GM18499 (cell line): ENCODE measurements around the gene PARN.
"Not testable (repeated sequence)": the region's sequence is repeated elsewhere in the genome, so short reads cannot be mapped to it uniquely, and the experiment has no call there.

Experiments used
- ATAC-seq: cut with Tn5 transposase; IDR thresholded peaks from one replicate; pipeline ENCODE4 v1.9.1; 2021; ENCODE audit warnings: moderate number of reproducible peaks; ENCODE audit not compliant: insufficient read depth, unreplicated experiment

Gene PARN

DNA sequence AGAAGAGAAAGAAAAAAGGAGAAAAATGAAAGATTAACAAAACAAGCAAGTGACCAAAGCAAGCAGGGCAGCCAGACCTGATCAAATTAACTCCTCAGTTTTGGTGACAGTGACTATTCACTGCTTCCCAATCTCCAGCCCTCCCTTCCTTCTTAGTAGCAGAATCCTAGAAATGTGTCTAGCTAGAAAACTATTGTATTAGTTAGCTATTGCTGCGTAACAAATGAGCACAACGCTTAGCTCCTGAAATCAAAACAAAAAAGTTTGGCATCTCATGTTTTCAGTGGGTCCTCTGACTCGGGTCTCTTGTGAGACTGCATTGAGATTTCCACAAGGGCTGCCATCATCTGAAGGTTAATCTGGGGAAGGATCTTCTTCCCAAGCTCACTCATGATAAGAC lies 213.9 kb downstream of the PARN start:
- no peak for ATAC-seq

DNA sequence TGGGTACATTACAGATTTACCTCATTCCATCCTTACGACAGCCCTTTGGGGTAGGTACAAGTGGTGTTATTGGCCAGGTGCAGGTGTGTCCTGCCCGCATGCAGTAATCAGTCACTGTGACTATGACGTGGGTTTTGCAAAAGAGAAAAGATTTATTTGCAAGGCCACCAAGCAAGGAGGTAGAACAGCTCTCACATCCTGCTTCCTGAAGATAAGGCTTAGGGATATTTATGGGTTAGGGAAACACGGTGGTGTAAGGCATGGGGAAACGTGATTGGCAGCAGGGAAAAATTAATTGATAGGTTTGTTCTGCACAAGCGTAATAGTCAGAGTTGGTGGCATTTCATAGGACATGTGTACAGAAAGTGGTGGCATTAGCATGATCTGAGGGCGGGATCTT lies 214.8 kb downstream of the PARN start:
- ATAC-seq = no peak

DNA sequence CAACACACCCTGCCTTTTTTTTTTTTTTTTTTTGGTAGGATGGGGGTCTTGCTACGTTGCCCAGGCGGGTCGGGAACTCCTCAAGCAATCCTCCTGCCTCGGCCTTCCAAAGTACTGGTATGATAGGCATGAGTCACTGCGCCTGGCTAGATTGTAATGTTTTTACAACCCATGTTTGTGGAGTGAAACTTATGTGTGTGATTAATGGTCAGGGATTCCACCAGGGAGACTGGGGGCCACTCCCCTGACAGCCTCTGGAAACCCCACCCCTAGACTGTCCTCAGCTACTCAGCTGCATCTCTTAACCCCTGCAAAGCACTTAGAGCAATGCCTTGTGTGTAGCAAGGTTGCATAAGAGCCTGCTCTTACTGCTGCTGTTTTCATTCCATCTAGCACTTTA lies 220.5 kb downstream of the PARN start:
- ATAC-seq = no peak

DNA sequence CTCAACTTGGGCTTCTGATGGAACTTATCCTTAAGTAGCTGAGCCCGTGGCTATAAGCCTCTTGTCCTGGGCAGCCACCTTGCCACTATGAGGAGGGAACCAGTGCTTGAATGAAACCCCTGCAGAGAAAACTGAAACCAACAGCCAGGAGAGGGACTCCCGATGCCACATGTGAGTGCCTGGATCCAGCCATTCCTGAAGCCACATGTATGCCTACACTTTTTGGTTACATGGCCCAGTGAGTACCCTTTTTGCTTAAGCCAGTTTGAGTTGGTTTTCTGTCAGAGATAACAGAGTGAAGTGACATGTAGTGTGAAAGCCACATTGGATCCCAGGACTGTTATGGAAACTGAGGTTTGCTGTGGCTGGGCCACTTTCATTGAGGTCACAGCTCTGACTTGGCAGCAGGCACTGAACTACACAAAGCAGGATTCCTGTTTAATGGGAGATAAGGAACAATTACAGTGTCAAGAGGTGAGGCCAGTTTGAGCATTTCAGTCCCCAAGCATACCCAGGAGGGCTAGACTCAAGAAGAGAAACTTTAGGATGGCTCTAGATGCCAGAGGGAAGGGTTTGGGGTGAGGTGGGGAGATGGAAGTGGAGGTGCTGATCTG lies 222.2 kb downstream of the PARN start:
- ATAC-seq = no peak

DNA sequence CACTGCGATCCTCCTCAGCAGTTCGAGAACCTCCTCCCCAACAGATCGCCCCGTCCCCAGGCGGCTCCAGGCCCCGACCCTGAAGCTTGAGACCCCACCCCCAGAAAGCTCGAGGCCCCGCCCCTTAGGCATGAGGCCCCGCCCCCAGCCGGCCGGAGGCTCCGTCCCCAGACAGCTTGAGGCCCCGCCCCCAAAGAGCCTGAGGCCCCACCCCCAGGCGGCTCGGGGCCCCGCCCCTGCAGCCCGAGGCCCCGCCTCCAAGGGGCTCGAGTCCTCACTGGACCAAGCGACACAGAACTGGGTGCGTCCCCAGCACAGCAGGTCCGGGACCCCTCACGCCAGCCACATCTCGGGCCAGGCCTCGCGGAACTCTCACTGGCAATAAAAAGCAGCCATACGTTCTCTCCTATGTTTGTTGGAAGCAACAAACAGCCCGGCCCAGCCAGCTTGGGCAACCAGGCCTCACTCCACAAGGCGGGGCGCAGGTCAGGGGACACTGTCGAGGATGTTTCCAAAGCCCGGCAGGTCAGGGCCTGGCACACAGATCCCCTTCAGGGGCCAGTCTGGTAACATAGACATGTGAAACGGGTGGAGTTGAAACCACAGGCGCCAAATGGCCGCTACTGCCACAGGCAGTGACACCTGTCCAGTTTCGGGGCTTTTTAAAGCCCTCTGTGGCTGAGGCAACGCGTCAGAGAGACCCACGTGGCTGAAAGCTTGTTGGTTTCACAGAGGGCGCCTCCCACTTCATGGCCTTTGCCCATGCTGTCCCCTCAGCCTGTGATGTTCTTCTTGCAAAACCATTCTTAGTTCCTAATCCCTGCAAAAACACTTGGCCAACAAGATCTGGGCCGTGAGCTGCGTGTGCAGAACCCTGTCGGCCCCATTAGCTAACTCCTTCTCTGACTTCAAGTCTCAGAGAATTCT lies 224.2 kb downstream of the PARN start:
- peak; percentile 78 for ATAC-seq

DNA sequence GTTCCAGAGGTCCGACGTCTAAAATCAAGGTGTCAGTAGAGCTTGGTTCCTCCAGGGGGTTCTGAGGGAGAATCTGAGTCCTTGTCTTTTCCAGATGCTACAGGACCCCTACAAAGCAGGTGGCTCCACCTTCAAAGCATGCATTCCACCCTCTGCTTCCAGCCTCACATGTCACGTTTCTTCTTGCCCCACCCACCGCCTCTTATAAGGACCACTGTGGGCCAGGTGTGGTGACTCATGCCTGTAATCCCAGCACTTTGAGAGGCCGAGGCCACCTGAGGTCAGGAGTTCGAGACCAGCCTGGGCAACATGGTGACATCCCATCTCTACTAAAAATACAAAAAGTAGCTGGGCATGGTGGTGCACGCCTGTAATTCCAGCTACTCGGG lies 227.1 kb downstream of the PARN start:
- not testable (repeated sequence) for ATAC-seq

DNA sequence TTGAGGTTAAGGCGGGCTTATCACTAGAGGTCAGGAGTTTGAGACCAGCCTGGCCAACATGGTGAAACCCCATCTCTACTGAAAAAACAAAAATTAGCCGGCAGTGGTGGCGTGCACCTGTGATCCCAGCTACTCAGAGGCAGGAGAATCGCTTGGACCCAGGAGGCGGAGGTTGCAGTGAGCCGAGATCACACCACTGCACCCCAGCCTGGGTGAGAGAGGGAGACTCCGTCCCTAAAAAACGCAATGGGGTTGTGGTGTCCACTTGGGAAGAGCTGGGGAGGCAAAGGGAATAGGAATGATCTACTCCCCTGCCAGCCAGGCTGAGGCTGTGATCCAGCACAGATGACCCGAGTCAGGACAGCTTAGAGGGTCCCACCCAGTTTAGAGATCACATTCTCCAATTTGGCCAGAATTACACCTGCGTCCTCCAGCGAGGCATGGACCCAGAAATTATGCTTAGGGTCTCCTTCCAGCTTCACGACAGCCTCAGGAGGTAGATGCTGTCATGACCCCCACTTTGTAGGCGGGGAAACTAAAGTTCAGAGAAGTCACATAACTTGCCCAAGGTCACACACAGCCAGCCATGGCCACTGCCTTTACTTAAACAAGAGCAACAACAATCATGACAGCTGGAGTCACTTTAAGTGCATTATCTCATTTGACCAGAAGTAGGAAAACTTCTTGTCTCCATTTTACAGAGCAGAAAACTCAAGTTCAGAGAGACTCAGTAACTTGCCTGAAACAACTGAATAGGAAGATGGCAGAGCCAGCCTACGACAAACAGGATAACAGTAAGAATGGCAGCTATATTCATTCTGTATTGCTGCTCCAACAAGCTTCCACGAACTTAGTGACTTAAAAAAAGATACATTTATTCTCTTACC lies 227.7 kb downstream of the PARN start:
- not testable (repeated sequence) for ATAC-seq

DNA sequence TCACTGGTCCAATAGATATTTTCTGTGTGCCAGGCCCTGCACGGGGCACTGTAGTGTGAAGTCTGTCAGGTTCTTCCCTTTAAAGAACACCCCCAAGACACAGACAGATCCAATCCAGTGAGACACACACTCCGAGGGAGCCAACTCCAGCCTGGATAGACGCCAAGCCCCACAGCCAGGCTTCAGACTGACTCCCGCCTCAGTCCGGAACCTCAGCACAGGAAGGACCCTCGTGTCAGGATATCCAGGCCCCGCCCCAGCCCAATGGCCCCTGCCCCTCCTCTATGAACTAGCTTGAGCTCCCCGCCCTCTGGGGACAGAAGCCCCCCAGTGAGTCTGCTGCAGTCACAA lies 228.4 kb downstream of the PARN start:
- ATAC-seq = not testable (repeated sequence)

DNA sequence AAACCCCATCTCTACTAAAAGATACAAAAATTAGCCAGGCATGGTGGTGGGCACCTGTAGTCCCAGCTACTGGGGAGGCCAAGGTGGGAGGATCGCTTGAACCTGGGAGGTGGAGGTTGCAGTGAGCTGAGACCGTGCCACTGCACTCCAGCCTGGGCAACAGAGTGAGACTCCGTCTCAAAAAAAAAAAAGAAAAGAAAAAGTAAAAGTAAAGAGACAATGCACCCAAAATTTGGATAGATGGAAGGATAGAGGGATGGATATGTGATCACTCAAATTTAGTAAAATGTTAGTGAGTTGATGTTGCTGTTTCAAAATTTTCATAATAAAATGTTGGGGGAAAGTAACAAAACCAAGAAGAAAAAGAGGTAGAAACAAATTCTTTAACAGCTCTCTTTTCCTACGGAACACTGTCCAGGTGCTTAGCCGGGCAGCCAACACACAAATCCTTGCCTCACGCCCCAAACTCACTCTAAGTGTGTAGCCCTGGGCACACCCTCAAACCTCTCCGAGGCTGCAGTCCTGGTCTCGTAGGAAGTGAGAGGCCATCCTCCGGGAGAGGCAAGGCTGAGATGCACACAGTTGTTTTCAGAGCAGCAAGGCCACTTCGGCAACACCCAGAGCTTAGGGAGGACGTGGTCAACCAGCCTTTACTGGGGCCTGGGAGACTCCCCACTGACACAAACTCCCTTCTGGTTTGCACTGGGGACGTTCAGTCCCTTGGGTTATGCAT lies 228.9 kb downstream of the PARN start:
- ATAC-seq = not testable (repeated sequence)

DNA sequence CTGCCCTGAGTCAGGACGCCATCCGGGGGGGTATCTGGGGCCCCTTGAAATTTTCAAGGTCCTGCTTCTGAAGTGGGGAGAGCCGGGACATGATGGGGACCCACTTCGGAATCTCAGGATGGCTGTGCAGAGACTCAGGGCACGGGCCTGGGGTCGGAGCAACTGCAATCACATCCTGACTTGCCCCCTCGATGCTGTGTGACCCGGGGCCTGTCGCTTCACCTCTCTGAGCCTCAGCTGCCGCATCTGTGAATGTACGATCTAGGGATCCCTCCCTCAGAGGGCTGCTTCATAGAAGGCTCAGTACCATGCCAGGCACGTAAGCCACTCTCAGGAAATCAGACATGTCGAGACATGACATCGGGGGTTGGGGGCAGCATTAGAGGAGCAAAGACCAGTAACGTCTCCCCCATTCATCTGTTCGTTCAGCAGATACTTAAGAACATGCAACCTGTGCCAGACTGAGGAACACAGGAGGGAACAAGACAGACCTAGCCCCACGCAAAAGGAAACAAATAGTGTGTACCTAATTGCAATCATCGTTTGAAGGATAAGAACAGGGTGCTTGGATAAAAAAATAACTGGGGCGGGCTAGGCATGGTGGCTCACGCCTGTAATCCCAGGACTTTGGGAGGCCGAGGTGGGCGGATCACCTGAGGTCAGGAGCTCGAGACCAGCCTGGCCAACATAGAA lies 229.6 kb downstream of the PARN start:
- ATAC-seq = no peak

DNA sequence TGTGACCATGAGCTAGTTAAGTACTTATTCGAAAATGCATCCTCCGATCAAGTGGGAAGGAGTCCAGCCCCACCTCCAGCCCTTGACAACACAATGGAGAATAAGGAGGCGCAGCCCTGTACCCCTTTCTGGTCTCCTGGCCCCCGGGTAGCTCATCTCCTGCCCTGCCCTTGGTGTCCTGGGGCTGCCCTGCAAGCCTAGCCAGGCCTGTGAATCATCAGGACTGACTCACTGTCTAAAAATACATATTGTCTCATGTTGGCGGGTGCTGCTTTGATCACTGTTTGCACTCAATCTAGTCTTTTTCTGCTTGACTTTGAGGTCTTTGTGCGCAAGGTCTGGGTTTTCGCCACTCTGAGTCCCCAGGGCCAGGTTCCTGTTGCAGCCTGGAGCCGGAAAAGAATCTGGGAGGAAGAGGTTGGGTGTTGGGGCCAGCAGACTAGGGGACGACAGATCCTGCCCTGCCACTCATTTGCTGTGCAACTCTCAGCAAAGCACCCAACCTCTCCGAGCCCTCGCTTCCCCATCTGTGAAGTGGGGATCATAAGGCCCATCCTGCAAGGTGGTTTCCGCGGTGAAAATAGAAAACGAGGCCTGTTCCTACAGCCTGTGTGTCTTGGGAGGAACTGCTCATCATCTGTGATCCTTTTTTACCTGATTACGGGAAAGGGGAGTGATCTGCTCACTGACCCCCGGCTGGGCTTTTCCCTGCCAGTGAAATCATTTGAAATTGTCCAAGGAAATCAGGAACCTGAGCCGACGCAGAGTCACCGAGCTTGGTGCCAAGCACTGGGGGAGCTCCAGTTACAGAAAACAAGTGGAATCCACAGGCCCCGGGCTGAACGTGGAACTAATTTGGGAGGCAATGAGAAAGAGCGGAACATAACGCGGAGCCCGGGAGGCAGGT lies 230.4 kb downstream of the PARN start:
- no peak for ATAC-seq

DNA sequence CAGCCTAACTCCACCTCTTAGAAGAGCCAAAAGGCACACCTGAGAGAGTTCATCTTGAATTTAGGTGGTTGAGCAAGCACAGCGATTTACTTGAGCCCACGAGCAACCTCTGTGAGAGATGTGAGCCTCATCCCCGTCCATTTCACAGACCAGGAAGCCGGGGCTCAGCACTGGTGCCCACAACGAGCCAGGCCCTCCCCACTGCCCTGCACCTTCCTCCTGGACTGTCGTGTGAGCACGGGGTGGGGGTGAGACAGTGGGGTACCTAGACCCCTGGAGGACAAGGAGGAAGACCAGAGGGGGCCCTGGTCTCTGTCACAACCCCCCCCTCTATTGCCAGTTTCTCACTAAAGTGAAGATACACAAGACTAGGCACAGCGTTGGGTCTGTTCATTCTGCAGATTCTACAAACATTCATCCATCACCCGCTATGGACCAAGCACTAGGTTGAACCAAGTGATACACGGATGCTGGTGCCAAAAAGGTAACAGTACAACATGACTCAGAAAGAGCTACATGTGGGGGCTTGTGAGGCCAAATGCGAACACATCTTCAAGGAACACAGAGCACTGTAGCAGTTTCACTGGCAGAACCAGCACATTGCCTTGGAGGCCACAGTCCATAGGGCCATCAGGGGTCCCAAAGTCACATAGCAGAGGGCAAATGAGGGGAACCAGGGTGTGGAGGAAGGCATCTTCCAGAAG lies 231.9 kb downstream of the PARN start:
- no peak for ATAC-seq

DNA sequence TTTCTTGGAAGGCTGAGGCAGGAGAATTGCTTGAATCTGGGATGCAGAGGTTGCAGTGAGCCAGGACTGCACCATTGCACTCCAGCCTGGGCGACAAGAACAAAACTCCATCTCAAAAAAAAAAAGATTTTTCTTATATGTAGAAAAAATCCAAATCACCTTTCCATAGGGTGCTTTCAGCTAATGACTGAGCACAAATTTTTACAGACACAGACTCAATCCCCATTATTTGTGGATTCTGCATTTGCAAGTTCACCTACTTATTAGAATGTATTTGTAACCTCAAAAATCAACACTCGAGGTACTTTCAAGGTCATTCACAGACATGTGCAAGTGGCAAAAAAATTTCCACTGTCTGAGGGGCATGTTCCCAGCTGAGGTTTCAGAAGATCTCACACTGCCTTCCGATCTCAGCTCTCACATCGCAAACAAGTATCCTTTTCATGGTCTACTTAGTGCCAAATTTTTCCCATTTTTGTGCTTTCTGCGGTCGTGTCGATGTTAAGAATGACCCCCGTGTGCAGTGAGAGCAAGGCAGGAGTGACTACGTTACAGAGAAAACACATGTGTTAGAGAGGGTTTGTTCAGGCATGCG lies 234.3 kb downstream of the PARN start:
- ATAC-seq = not testable (repeated sequence)

DNA sequence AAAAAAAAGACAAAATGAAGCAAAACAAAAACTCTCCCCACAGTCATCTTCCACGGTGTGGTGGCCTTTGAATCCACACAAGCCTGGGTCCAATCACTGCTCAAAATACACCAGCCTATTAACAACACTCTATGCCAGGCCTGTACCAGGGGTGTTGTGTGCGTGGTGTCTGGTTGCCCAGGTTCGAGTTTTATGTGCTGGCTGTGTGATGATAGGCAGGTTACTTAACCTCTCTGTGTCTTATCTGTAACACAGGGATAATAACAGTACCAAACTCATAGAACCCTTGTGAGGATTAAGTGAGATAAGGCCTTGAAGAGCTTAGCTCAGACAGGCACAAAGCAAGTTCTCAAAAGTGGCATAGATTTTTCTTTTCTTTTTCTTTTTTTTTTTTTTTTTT lies 235.2 kb downstream of the PARN start:
- ATAC-seq = no peak

DNA sequence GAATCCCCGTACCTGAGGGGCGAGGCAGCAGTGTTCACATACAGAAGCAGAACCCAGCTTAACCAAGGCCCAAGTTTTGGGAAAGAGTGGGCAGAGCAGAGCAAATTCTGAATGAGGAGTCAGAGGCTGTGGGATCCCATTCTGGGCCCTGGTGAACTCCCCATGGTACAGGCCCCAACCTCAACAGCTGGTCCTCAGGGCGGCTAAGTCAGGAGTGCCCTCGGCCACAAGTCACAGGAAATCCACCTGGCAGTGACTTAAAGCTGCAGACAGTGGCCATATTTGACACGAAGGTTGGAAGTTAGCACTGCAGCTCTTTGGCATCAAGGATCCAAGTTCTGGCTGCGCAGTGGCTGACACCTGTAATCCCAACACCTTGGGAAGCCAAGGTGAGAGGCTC lies 237.1 kb downstream of the PARN start:
- no peak for ATAC-seq

DNA sequence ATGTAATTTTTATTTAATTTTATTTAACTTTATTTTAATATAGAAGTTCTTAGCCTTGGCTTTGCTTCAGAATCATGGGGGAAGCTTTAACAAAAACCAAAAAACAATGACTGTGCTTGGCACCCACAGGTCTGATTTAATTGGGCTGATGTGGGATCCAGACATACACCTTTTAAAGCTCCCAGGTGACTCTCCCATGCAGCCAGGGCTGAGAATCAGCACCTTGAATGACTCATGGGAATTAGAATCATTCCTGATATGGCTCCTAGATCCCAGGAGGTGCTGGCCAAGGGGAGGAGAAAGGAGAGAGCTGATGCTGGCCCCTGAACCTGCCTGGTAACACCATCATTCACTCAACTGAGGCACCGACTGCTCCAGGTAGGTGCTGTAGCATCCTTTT lies 240.7 kb downstream of the PARN start:
- no peak for ATAC-seq

DNA sequence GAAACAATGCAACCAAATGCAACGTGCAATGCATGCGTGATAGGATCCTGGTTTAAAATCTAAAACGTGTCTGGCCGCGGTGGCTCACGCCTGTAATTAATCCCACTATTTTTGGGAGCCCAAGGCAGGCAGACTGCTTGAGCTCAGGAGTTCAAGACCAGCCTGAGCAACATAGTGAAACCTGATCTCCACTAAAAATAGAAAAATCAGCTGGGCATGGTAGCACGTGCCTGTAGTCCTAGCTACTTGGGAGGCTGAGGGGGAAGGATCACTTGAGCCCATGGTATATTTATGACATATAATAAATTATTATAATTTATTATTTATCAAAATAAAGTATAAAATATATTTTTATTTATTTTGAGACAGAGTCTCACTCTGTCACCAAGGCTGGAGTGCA lies 241.8 kb downstream of the PARN start:
- ATAC-seq = no peak

DNA sequence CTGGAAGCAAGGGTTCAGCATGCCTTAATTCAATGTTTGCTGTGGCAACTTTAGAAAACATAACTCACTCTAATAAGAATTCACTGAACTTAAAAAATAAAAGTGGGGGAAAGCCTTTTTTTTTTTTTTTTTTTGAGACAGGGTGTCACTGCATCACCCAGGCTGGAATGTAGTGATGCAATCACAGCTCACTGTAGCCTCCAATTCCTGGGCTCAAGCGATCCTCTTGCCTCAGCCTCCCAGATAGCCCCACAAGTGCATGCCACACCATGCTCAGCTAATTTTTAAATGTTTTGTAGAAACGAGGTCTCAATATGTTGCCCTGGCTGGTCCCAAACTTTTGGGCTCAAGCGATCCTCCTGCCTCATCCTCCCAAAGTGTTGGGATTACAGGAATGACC lies 243.9 kb downstream of the PARN start:
- no peak for ATAC-seq
